ENCODE results near the gene DNAJB4. TPM values are rescaled to one million over a fixed set of nuclear protein-coding genes. Genes with fewer than 3 reads are reported as not detected.

Gene DNAJB4
- total RNA-seq, 4 donors from 2014 or later = 38.0 to 70.9 (median 59.1) TPM

DNA sequence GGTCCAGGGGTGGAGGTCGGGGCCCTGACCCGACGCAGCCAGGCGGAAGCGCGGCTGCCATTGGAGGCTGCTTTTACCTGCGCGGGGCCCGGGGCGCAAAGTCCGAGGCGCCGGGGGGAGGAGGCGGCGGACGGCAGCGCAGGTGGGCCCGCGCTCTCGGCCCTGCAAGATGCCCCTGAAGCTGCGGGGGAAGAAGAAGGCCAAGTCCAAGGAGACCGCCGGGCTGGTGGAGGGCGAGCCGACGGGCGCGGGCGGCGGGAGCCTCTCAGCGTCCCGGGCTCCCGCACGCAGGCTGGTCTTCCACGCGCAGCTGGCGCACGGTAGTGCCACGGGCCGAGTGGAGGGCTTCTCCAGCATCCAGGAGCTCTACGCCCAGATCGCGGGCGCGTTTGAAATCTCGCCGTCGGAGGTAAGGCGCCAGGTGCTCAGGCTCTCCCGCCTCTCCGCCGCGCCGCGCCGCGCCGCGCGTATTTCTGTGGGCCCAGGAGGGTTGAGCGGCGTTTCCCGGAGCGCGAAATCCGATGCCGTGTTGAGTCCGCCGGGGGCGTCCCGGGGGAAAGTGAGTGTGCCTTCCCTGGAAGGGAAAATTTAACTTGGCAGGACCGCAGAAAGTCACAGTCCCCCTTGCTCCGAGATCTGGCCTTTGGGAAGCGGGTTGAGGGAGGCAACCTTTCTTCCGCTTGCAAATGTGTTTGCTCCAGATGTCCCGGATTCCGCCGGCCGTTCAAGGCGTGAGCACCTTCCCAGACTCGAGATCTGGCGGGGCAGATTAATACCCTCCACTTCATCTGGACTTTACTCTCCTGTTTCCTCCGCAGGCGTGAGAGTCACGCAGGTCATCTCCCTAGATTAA lies 41.4 kb downstream of the DNAJB4 start, which contains the start of gene GIPC2:
Gene GIPC2 (plus strand): TSS at position 41 of the 853 bp plus-strand sequence. CDS start 129 bp downstream, at position 170.
- intact Hi-C loops (cut with DNase I; ENCODE audit: low total_unique reads) = no loop called here
- no peaks in the 10 kb centered on the region for H3K27me3 ChIP-seq

DNA sequence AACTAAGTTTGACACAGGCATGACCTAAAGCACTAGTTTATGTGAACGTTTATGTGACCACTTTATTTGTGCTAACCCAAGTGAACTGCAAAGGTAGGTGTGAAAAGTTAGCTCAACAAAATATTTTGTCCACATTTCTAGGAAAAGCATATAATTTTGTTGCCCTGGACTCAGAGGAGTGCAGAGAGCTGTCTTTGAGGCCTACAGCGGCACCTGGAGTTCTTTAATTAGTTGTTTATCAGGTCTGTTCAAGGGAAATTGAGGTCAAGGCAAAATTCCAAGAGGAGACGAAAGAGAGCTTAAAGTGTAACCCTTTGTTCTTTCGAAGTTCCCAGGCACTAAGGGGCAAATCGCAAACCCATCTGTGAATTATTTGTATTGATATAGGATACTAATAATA lies 42.4 kb downstream of the DNAJB4 start:
- H3K4me3 ChIP-seq = no peak overlapping the region
- H3K27me3 ChIP-seq = no peaks in the 10 kb centered on the region
- TF ChIP-seq, protein P1, sequence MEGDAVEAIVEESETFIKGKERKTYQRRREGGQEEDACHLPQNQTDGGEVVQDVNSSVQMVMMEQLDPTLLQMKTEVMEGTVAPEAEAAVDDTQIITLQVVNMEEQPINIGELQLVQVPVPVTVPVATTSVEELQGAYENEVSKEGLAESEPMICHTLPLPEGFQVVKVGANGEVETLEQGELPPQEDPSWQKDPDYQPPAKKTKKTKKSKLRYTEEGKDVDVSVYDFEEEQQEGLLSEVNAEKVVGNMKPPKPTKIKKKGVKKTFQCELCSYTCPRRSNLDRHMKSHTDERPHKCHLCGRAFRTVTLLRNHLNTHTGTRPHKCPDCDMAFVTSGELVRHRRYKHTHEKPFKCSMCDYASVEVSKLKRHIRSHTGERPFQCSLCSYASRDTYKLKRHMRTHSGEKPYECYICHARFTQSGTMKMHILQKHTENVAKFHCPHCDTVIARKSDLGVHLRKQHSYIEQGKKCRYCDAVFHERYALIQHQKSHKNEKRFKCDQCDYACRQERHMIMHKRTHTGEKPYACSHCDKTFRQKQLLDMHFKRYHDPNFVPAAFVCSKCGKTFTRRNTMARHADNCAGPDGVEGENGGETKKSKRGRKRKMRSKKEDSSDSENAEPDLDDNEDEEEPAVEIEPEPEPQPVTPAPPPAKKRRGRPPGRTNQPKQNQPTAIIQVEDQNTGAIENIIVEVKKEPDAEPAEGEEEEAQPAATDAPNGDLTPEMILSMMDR (IDR thresholded peaks at IDR 0.05) = no peak
- intact Hi-C loops (cut with DNase I; ENCODE audit: low total_unique reads) = no loop called here
- no peak for DNase-seq
- no peaks in the 10 kb centered on the region for H3K4me1 ChIP-seq
- H3K9me3 ChIP-seq = no peaks in the 10 kb centered on the region
- H3K36me3 ChIP-seq = no peaks in the 10 kb centered on the region
- peak overlapping the region in 1 of 2 donors; percentile 72 for H3K27ac ChIP-seq

More for the DNA sequence above, 41.4 kb downstream of the DNAJB4 start, which contains the start of gene GIPC2:
- peak within 1 kb of the TSS; percentile 36 to 47 for H3K4me3 ChIP-seq
- H3K27ac ChIP-seq = peak within 1 kb of the TSS; percentile 61 to 72
- TF ChIP-seq POLR2A (IDR thresholded peaks at IDR 0.05) = no peak
- TF ChIP-seq, protein P1 (IDR thresholded peaks at IDR 0.05) = no peak
- H3K36me3 ChIP-seq = no peaks in the 10 kb centered on the region
- peak in 1 of 2 donors; percentile 25 for DNase-seq
- no peaks in the 10 kb centered on the region for H3K4me1 ChIP-seq
- H3K9me3 ChIP-seq = no peaks in the 10 kb centered on the region

DNA sequence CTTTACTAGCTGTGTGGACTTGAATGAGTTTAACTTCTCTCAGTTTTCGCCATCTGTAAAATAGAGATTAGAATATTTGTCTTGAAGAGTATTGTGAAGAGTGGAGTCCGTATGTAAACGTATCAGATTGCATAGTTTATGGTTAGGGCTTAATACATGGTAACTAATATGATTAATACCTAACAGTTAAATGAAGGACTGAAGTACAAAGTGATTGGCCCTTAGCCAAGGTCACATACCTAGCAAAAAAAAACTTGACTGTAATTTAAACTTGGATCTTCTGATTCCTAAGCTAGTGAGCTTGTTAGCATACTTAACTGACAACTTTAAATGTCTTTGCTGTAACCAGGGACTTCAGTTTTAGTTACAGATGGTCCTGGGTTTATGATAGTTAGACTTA lies 42.9 kb downstream of the DNAJB4 start:
- intact Hi-C loops (cut with DNase I; ENCODE audit: low total_unique reads) = no loop called here
- DNase-seq = no peak

DNA sequence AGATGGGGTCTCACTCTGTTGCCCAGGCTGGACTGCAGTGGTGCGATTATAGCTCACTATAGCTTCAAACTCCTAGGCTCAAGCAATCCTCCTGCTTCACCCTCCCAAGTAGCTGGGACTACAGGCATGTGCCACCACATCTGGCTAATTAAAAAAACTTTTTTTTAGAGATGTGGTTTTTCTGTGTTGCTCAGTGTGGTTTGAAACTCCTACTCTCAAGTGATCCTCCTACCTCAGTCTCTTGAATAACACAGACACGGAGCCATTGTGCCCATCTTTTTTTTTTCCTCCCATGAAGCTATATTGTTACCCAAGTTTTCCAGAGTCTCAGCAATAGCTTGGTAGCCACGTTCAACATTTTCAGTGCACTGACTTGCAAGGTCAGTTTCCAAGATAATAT lies 43.7 kb downstream of the DNAJB4 start:
- H3K9me3 ChIP-seq = no peaks in the 10 kb centered on the region
- no peak for TF ChIP-seq POLR2A (IDR thresholded peaks at IDR 0.05)
- TF ChIP-seq, protein P1 (IDR thresholded peaks at IDR 0.05) = no peak
- H3K27me3 ChIP-seq = no peaks in the 10 kb centered on the region
- intact Hi-C loops (cut with DNase I; ENCODE audit: low total_unique reads) = no loop called here
- H3K27ac ChIP-seq = peak overlapping the region in 1 of 2 donors; percentile 72
- DNase-seq = no peak
- no peak overlapping the region for H3K4me3 ChIP-seq
- no peaks in the 10 kb centered on the region for H3K36me3 ChIP-seq
- no peaks in the 10 kb centered on the region for H3K4me1 ChIP-seq

More for the DNA sequence above, 42.9 kb downstream of the DNAJB4 start:
- Histone ChIP-seq H3K4me1 (no peaks in the 10 kb centered on the region), H3K36me3 (no peaks in the 10 kb centered on the region), H3K27me3 (no peaks in the 10 kb centered on the region), H3K9me3 (no peaks in the 10 kb centered on the region), H3K27ac (peak overlapping the region in 1 of 2 donors; percentile 72), H3K4me3 (no peak overlapping the region)
- no peak for TF ChIP-seq POLR2A (IDR thresholded peaks at IDR 0.05)
- TF ChIP-seq, protein P1 (IDR thresholded peaks at IDR 0.05) = no peak

DNA sequence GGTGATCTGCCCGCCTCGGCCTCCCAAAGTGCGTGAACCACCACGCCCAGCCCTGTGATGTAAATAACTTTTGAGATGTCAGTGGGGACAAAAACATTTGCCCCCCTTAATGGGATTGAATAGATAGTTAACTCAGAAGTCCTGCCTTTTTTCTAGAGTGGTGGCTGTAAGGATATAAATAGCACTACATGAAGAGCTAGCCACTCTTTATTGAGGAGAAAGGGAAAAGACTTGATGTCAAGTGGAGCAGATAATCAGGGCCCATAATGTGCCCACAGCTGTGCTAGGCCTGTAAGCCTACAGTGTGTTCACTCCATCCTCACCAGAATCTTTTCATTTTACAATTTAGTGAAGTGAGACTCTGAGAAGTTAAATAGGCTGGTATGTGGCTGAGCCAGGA lies 44.7 kb downstream of the DNAJB4 start:
- intact Hi-C loops (cut with DNase I; ENCODE audit: low total_unique reads) = no loop called here
- Histone ChIP-seq H3K27me3 (no peaks in the 10 kb centered on the region), H3K9me3 (no peaks in the 10 kb centered on the region), H3K27ac (no peak overlapping the region), H3K4me1 (no peaks in the 10 kb centered on the region), H3K4me3 (no peak overlapping the region), H3K36me3 (no peaks in the 10 kb centered on the region)
- TF ChIP-seq, protein P1 (IDR thresholded peaks at IDR 0.05) = no peak
- no peak for TF ChIP-seq POLR2A (IDR thresholded peaks at IDR 0.05)
- no peak for DNase-seq
